UCSD-AML1 (cell line): ENCODE measurements around the gene TMEM170B.

Experiments
- DNase-seq: peaks from one replicate; lab custom pipeline; 2025; ENCODE audit not compliant: unreplicated experiment; lab: John Stamatoyannopoulos, UW

The TMEM170B gene

GRCh38 chr6:11584244-11584643 lies 46.7 kb downstream of the TMEM170B start:
- no peak for DNase-seq

DNA sequence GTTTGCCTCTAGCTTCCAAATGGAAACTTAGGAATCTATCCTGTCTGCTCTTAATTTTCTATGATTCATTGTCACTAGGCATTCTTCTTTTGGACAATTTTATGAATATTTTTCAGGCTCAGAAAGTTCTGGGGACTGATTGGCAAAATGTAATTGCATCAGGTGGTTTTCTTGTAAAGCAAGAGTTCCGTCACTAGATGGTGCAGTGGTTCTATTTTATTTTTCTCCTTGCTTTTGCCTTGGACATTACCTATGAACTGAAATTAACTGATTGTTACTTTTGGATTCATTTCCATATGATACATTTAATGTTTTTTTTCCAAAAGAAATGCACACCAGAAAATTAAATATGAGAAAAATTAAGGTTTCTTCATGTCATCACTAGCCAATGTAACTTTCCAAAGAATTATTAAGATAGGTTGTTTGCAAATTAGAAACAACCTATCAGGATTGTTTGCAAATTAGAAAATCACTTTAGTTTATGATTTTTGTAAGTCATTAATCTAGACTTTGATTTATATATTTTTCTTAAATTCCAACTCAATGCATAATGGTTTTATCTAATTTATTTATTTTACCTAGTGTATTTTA lies 48.0 kb downstream of the TMEM170B start:
- no peak for DNase-seq

- DNase-seq = no peak
These were observed 48.6 kb downstream of the TMEM170B start for GRCh38 chr6:11586117-11586516.

- no peak for DNase-seq
These were observed 49.0 kb downstream of the TMEM170B start for GRCh38 chr6:11586536-11586935.

DNA sequence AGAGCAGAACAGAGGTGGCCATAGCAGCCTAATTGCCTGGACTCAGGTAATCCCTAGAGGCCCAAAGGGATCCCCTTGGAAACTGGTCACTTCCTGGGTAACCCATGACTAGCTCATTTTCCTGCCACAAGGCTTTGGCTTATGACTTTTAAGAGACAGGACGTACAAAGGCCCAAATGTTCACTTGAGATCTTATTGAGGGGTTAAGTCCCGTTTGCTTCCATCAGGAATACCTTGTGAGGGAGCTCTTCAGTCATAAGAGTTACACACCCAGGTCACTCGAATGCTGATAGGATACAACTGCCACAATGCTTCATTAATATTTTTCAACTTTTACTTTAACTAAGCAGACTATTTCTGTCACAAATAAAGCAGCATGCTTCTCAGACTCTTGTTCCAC lies 51.7 kb downstream of the TMEM170B start:
- DNase-seq = no peak

DNA sequence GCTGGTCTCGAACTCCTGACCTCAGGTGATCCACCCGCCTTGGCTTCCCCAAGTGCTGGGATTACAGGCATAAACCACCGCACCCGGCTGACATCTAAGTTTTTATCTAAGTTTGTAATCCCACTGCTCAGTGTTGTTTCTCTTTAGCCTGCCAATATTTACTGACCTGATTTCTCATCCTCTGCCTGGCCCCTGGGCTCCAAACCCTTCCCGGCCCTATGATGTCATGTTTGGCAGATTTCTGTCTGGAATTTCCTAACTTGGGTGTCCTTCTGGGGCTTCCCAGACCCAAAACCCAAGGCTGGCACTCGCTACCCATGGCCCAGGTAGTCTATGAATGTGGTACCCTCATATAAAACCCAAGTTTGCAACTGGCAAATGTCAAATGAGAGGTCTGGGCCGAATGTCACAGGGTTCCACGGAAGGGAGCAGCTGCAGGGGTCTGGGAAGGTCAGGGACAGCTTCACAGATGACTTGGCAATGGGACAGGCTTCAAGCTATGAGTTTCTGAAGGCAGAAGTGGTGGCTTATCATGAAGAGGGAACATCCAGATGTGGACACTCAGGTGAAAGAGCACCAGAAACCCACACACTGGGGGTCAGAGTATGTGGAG lies 54.9 kb downstream of the TMEM170B start:
- no peak for DNase-seq

GRCh38 chr6:11593096-11593495 lies 55.5 kb downstream of the TMEM170B start:
- no peak for DNase-seq

GRCh38 chr6:11595903-11596302 lies 58.4 kb downstream of the TMEM170B start:
- DNase-seq = no peak

DNA sequence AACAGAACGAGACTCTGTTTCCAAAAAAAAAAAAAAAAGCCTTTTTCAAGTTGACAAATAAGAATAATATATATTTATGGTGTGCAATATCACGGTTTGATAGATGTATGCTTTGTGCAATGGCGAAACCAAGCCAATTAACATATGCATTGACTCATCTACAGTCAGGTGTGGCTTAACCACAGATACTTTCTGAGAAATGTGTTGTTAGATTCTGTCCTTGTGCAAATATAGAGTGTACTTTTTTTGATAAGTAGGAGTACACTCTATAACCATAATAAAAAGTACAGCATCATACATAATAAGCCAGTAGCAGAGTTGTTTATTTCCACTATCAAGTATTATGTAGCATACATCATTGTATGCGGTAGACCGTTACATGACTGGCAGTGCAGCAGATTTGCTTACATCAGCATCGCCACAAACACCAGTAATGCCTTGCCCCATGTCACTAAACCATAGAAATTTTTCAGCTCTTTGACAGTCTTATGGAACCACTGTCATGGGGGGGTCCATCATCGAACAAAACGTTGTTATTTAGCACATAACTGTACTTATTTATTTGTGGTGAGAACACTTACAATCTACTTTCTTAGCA lies 59.2 kb downstream of the TMEM170B start:
- no peak for DNase-seq

GRCh38 chr6:11598687-11599086 lies 61.1 kb downstream of the TMEM170B start:
- DNase-seq = no peak

DNA sequence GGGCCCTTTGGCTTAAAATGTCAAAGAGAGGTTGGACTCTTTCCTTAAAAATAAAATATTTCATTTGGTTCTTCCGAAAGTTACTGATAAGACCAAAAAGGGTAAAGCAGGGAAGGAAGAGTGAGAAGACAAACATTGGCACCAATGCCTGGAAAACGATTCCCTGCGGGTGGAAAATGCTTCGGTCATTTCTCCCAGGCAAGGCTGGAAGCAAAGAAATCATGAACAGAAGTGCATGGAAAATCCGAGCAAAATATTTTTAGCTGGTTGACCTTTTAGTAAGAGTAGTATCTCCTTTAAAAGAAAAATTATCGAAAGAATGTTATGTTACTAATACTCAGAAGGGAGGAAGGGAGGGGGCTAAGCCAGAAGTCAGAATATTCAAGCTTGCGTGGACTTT lies 62.7 kb downstream of the TMEM170B start:
- no peak for DNase-seq

DNA sequence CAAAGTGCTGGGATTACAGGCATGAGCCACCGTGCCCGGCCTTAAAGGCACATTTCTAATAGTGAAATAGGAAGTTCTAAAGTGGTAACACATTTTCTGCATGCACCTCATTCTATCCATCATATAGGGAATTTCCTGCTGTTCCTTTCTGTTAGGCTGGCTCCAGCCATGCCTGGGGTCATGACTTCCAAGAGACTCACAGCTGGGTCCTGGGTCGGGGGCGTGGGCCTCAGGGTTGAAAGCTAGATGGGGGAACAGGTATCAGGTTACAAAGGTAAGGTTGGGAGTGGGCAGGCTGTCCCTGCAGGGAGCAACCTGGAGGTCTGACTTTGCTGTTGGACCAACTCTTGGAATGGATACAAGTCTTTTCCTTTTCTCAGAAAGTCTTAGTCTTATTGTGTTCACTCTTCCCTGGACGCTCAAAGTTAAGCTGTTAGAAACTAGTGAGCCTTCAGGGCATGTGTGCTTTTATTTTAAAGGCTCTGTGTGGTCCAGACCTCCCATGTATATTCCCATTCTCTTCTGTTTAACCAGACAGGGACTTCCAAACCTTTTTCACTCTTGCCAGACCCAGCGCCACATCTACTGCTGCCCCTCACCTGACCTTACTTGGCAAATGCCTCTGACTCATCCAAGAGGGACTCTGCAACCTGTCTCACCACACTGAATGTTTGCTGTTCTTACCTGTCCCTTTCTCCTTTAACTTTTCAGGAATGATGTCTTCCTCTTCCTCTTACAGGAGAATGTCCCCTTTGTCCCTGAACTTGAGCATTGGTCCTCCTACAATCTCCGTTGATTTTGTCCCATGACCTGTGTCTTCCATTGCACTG lies 64.4 kb downstream of the TMEM170B start:
- DNase-seq = no peak

DNA sequence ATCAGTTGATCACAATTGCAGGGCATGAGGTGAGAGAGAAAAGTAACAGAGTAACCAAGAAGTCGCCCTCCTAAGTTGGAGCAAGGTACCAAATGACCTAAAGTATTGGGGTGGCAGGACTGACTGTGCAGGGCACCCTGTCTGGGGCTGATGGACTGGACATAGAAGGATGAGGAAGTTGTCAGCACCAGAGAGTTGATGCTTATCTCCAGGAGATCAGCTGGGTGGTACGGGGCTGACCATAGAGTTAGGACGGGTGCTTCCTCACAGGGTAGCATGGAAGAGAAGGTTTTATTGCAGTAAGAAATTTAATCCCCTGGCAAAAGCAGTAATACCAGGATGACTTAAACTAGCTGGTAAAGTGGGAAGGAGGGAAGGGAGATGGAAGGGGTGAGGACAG lies 66.7 kb downstream of the TMEM170B start:
- no peak for DNase-seq

- no peak for DNase-seq
These were observed 67.4 kb downstream of the TMEM170B start for GRCh38 chr6:11604836-11605506.

DNA sequence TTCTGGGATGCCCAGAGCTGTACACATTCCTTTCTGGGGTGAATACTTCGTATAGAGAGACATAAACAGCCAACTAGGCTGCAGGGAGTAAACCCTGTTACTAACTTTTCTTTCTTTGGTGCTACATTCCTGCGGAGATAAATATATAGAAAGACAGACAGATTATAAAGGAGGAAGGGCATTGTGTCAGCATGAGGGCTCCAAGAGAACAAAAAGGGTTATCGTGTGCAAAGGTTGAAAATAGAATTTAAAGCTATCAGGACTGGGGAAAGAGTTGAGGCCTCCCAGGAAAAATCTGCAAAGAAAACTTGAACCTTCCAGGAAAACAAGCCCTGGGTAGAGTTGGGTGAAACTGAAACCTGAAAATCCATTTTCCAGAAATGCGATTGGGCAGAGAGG lies 68.0 kb downstream of the TMEM170B start:
- DNase-seq = no peak

DNA sequence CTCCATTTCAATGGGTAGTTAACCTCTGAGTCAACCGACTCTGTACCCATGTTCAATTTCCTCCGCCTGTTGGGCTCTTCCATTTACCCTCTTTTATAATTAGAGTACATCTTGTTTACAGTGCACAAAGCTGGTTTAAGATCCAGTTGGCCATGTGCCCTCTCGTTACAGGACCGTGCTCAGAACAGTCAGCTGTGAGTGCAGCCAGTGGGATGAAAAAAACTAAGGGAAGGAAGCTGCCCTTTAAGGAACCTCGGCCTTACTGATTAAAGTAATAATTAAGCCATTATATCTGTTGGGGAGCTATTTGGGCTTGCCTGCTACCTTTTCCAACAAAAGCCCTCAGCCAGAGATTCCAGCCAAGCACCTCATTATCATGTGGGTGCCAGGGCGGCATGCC lies 68.8 kb downstream of the TMEM170B start:
- no peak for DNase-seq

- DNase-seq = no peak
These were observed 69.8 kb downstream of the TMEM170B start for GRCh38 chr6:11607383-11607782.

DNA sequence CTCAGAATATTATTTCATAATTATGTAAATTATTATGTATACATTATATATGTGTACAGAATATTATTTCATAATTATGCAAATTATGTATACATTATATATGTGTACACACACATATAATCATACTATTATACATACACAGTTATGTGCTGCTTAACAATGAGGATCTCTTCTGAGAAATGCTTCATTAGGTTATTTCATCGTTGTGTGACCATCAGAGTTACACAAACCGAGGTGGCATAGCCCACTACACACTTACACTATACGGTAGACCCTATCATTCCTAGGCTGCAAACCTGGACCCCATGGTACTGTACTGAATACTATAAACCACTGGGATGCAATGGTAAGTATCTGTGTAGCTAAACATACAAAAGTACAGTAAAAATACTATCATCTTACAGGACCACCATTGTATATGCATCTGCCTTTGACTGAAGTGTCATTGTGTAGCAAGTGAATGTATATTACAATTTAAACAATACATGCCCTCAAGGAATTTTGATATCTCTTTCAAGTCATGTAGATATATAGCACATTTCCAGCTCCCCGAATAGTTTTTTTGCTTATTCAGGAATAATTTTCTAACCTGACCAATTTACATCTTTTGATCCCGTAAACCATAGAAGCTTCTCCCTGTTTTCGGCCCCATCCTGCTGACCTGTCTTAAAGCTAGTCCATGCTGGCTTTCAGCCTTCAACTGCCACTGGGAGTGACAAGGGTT lies 71.2 kb downstream of the TMEM170B start:
- no peak for DNase-seq

DNA sequence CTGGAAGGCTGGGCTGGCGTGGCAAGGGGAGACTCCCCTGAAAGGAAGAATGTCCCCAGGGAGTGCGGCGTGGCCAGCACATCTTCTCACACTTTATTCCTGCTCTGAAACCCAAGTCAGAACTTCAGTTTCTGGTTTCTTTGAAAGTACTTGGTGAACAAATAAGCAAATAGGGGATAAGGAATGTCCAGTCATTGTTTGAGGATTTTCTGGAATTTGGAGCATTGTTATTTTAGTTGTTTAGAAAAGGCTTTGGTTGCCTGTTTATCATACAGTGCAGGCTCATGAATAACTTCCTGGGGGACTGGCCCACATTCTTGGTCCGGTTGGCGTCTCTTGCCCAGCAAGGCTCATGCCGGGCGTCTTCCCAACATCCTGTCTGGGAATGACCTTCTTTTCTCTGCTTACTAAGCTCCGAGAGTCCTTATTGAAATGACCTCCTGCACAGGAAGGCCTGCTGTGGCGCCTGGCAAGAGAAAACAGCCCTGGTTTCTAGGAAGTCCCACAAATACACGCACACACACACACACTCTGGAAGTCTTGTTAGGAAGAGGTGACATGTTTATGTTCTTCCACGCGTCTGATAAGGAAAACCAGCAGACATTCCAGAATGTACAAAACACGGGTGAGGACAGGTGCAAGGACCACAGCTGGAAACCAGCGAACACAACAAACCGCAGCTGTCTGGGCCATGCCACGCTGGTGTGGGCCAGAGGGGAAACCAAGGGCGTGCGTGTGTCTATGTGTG lies 71.9 kb downstream of the TMEM170B start:
- DNase-seq = no peak

- DNase-seq = no peak
These were observed 75.8 kb downstream of the TMEM170B start for GRCh38 chr6:11613336-11613735.
